HCEC 1CT (cell line): ENCODE results near the gene MAP3K19.
"Not testable (repeated sequence)": the region's sequence is repeated elsewhere in the genome, so short reads cannot be mapped to it uniquely, and the experiment has no call there.

Experiments used
- DNase-seq: peaks from one replicate; pipeline ENCODE4 v3.0.0-alpha.2; 2017

The MAP3K19 gene, protein sequence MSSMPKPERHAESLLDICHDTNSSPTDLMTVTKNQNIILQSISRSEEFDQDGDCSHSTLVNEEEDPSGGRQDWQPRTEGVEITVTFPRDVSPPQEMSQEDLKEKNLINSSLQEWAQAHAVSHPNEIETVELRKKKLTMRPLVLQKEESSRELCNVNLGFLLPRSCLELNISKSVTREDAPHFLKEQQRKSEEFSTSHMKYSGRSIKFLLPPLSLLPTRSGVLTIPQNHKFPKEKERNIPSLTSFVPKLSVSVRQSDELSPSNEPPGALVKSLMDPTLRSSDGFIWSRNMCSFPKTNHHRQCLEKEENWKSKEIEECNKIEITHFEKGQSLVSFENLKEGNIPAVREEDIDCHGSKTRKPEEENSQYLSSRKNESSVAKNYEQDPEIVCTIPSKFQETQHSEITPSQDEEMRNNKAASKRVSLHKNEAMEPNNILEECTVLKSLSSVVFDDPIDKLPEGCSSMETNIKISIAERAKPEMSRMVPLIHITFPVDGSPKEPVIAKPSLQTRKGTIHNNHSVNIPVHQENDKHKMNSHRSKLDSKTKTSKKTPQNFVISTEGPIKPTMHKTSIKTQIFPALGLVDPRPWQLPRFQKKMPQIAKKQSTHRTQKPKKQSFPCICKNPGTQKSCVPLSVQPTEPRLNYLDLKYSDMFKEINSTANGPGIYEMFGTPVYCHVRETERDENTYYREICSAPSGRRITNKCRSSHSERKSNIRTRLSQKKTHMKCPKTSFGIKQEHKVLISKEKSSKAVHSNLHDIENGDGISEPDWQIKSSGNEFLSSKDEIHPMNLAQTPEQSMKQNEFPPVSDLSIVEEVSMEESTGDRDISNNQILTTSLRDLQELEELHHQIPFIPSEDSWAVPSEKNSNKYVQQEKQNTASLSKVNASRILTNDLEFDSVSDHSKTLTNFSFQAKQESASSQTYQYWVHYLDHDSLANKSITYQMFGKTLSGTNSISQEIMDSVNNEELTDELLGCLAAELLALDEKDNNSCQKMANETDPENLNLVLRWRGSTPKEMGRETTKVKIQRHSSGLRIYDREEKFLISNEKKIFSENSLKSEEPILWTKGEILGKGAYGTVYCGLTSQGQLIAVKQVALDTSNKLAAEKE (N-terminal part only)

DNA sequence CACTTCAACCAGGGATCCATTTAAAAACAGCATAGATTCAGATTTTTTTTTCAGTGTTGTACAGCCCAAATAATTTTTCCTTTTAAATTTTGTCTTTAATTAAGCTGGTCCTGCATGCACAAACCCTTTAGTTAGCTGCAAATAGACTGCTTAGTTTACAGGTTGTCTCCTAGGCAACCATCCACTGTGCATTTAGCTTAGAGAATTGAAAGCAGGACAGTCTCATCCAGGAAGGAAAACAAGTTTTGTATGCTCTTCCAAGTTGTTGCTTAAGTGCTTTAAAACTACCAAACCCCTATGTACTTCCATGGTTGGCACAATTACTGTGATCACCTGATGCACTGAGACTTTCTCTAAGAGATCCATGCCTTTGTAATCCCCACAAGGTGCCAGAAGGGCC is at the start of gene MAP3K19:
Gene MAP3K19 (minus strand): TSS at position 148 of the 400 bp plus-strand sequence. CDS start 22,800 bp downstream, outside the sequence.
- no peak for DNase-seq

DNA sequence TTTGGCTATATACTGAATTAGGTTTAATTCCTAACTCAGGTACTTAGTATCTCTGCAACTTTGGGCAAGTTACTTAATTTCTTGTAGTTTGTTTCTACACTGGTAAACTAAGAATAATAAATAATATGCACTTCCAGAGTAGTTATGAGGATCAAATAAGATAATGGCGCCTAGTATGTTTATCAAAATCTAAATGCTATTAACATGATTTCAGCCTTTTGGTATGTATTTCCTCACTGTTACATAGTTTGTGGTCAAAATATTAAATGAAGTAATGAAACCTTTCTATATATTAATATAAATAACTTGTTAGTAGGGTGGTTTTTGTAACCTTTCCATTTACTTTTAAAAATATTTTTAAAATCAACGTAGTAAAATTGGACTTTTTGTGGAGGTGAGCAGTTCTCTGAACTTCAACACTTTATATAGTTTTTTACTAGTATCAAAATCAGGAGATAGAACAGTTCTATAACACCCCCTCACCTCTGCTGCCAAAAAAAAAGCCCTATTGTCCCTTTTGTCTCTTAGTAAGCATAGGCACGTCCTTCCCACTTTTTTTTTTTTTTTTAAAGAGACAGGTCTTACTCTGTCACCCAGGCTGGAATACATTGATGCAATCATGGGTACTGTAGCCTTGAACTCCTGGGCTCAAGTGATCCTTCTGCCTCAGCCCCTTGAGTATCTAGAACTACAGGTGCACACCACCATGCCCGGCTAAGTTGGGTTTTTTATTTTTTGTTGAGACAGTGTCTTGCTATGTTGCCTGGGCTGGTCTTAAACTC is 49.6 kb upstream of the MAP3K19 start:
- peak; percentile 58 for DNase-seq

DNA sequence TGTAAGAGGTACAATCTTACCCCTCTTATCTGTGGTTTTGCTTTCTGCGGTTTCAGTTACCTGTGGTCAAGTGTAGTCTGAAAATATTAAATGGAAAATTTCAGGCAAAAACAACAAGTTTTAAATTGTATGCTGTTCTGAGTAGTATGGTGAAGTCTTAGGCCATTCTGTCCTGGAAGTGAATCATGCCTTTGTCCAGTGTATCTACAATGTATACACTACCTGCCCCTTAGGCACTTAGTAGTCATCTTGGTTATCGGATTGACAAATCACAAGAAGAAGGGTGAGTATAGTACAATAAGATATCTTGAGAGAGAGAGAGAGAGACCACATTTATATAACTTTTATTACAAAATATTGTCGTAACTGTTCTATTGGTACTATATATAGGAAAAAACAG is 48.3 kb upstream of the MAP3K19 start:
- no peak for DNase-seq

DNA sequence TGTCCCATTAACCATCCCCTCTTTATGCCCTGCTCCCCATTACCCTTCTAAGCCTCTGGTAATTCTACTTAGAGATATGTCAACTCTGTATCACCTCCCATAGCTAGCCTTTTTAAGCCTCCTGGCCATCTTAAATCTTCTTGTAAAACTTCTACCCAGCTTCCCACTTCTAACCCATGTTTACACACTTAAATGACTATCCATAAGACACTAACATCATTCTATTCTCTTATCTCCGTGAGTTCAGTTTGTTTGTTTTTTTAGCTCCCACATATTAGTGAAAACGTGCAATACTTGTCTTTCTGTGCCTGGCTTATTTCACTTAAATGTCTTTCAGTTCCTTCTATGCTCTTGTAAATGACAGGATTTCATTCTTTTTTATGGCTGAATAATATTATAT is 47.3 kb upstream of the MAP3K19 start:
- DNase-seq = no peak

DNA sequence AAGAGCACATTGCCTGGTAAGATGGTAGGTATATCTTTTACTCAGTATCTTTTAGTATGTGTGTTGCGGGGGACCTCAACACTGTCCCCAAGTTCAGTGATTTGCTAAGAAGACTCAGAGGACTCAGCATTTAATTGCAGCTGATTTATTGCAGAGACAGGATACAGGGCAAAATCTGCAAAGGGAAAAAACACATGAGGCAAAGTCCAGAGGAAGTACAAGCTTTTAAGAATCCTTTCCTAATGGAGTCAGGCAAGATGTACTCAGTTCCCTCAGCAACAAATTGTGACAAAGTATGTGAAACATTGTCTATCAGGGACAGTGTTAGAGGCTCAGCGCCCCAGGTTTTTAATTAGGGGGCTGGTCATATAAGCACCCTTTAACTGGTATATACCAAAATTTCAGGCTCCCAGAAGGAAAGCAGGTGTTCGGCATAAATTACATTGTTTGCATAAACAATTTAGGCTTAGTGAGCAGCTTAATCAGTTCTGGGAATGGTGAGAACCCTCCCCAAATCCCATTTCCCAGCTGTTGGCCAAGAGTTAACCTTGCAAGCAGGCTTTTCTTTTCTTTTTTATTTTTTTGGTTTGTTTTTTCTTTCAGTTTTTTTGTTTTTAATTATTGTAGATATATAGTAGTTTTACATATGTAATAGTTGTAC is 46.6 kb upstream of the MAP3K19 start:
- no peak for DNase-seq

DNA sequence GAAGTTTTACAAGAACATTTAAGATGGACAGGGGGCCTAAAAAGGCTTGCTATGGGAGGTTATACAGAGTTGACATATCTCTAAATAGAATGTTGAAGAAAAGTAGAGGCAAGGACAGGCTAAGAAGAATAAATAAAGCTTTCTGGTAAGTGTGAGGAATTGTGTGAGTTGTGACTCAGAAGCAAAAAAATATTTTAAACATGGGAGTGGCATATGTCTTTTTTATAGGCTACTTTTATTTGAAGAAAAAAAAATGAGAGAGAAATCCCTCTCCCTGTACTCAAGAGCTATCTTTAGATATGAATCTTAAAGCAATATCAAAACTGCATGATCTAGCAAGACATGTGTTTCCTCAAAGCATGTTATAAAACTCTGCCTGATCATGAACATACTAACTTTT is 45.9 kb upstream of the MAP3K19 start:
- DNase-seq = no peak

DNA sequence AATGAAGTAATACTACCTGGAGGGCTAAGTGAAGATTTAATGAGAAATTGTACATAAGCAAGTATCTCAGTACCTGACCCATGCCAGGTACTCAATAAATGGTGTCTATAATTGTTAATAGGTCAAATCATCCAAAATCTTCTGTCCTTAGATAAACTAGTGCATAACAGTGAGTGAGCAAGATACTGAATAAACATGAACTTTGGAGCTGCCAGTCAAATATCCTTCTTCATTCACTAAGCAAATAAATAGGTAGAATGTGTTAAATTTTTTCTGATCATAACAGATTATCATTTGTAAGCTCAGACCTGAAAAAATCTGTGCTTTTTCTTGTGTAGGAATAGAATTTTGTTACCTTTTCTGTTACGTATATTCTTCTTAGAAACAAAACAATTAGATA is 44.4 kb upstream of the MAP3K19 start:
- no peak for DNase-seq

DNA sequence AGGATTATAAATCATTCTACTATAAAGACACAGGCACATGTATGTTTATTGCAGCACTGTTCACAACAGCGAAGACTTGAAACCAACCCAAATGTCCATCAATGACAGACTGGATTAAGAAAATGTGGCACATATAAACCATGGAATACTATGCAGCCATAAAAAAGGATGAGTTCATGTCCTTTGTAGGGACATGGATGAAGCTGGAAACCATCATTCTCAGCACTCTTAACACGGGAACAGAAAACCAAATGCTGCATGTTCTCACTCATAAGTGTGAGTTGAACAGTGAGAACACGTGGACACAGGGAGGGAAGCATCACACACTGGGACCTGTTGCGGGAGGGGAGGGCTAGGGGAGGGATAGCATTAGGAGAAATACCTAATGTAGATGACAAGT is 42.4 kb upstream of the MAP3K19 start:
- not testable (repeated sequence) for DNase-seq

DNA sequence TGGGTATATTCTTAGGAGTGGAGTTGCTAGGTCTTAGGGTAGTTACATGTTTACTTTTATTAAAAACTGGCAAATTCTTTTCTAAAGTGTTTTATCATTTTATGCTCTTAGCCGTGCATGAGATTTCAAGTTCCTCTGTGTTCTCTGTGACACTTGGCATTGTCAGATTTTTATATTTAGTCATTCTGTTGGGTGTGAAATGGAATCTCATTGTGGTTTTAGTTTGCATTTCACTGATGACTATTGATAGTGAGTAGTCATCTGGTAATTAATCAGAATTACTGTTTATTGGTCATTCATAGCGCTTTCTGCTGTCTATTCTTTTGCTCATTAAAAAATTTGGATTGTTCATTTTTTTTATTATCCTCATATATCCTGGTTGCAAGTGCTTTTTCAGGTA is 39.0 kb upstream of the MAP3K19 start:
- no peak for DNase-seq

DNA sequence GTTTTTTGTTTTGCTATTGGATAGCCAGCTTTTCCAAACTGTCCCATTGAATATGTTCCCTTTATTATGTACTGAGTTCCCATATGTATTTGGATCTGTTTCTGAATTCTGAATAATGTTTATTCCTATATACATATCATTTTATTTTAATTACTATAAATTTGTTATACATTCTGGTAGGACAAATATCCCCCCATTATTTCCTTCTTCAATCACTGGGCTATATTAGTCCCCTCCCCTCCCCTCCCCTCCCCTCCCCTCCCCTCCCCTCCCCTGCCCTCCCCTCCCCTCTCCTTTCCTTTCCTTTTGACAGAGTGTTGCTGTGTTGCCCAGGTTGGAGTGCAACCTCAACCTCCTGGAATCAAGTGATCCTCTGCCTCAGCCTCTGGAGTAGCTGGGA is 31.2 kb upstream of the MAP3K19 start:
- no peak for DNase-seq

DNA sequence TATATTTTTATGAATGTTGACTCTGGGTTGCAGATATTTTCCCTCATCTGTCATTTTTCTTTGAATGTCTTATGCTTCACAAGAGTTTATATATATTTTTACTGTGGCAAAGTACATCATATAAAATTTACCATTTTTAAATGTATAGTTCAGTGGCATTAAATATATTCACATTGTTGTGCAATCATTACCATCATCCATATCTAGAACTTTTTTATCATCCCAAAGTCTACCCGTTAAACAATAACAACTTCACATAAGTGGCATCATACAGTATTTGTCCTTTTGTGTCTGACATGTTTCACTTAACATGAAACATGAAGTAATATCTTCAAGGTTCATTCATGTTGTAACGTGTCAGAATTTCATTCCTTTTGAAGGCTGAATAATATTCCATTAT is 29.3 kb upstream of the MAP3K19 start:
- DNase-seq = no peak

DNA sequence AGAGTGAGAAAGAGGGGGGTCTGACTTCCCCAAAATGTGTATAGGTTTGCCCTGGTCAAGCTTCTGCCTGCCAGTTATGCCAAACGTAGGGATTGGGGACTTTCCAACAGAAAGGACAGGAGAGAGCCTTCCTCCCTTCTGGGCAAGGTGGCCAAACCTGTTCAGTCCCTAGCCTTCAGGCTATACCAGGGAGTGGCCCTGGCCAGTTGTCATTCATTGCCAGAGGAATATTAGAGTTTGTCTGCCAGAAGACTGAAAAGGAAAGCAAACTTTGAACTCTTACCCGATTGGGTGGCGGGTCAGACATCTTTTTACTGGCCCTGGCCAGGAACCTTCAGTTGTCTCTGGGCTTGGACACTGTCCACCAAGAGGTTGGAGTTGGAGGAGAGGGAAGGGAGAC is 27.0 kb upstream of the MAP3K19 start:
- DNase-seq = no peak

DNA sequence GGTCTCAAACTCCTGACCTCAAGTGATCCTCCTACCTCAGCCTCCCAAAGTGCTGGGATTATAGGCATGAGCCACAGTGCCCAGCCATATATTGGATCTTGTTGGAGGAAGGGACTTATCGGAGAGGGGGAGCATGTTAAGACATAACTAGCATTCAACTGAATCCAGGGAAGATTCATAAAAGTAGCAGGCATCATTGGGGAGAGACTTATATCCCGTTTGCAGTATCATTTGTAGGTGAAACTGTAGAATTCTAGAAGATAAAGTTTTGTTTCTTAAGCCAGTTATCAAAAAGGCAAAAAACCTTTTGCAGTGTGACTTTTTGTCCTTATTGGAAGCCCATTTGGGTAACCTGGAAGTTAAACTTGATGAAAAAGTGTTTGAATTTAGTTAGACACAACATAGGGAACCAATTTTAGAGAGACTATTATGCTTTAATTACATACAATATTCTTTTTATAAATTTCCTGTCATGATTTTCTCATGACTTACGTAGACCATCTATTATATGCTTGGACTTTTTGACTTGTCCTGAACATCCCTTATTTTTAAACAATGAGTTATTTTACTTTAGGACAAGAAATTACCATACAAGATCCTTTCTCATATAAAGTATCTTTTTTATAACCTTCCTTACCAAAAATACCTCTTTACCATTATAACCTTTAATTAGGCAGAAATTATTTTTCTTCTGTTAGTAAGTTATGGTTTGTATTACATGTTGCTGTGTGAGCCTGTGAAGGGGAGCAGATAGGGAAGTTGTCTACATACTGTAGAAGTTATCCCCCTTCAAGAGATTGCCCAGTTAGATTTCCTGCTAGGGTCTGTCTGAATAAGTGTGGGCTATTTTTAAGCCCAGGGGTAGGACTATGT is 25.1 kb upstream of the MAP3K19 start:
- DNase-seq = no peak

DNA sequence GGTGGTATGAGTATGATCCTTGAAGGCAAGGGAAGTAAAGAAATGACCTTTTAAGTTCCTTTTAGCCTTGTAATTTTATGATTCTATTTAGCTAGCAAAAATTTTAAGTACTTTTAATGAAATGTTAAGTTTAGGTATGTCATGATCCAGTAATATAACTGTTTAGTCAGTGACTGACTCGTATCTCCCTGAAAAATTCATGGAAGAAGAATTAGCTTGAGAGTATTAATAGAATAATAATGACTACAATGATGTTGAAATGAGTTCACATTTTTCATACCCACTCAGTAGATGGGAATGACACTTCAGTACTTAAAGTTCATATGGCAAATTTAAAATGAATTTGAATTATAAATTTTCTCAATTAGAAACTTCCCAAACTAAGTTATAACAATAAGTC is 19.5 kb upstream of the MAP3K19 start:
- DNase-seq = peak; percentile 18

DNA sequence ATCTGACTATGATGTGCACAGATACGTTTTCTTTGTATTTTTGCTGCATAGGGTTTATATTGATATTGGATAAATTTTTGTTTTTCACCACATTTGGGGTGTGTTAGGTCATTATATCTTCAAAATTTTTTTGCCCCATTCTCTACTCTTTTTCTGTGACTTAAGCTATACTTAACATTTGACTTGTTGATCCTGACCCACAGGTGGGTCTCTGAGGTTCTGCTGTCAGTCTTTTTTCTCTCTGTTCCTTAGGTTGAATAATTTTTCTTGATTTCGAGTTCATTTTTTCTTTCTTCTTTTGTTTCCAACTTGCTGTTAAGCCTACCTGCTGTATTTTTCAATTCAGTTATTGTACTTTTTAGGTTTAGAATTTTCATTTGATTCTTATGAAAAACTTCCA is 16.9 kb upstream of the MAP3K19 start:
- DNase-seq = no peak

DNA sequence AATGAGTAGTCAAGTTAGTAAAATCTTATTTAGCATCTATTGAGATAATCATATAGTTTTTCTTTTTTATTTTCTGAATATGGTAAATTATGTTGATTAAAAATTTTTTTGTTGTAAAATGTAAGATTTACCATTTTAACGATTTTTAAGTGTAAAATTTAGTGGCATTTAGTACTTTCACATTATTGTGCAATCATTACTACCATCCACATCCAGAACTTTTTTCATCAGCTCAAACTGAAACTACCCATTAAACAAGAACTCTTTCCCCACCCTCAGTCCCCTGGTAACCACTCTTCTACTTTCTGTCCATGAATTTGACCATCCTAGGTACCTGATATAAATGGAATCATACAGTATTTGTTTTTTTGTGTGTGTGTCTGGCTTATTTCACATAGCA is 16.0 kb upstream of the MAP3K19 start:
- DNase-seq = no peak

DNA sequence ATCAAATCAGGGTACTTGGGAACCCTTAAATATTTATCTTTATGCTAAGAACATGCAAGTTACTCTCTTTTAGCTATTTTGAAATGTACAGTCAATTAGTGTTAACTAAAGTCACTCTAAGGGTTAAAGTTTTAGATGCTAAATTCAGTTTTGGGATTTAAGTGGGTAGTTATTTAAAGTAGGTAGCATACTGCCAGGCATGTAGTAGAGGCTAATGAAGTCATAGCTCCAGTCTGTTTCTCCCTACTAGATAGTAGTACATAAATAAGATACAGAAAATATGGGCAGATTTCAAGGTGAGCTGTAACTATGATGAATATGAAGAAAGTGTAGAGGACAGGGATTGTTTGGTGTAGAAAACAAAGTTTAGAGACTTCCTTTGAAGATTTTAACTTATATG is 12.3 kb upstream of the MAP3K19 start:
- DNase-seq = no peak

DNA sequence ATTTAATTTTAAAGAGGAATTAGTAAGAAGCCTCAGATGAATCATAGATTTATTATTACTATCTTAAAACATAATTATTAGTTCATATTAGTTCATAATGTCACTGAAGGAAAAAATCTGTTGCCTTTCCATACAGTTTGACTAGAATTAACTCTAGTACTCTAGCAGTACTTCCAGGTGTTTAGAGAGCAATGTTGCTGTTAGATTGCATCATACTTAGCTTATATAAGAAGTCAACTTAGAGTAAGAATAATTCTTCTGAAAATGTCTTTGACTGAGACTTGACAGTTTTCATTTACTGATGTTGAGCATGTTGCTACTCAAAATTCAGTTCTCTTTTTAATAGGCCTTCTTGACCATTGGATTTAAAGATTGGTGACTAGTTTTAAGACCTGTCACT is 9.5 kb upstream of the MAP3K19 start:
- DNase-seq = no peak

DNA sequence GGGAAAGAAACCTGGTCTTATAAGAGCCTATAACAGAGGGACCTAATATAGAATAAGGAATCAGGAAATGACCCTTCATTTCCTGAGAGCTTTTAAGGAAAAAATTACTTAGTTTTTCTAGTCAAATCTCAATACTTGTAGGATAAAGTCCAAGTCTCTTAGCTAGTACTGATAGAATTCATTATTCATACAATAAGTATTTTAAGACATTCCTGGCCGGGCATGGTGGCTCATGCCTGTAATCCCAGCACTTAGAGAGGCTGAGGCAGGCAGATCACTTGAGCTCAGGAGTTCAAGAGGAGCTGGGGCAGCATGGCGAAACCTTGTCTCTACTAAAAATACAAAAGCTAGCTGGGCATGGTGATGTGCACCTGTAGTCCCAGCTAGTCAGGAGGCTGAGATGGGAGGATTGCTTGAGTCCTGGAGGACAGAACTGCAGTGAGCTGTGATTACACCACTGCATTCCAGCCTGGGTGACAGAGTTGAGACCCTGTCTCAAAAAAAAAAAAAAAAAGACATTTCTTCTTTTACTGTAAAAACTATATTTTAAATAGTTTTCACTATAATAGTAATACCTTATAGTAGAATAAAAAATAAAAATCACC is 8.0 kb upstream of the MAP3K19 start:
- DNase-seq = peak; percentile 84

DNA sequence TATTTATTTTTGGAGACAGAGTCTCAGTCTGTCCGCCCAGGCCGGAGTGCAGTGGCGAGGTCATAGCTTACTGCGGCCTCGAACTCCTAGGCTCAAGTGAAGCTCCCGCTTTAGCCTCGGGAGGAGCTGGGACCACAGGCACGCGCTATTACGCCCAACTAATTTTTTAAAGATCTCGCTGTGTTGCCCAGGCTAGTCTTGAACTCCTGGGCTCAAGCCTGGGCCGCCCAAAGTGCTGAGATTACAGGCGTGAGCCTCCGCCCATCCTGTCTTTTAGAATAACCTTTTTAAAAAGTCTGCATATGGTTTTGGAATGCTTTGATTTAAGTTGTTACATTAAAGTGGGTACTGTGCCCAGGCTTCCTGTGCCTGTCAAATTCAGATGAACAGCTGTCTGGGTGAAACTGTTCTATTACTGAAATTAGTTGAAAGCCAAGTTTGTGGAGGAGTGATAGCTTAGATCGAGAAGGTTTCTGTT is 5.8 kb upstream of the MAP3K19 start:
- peak; percentile 9 for DNase-seq
